AG04449 (cell line): Measurements from ENCODE around the gene EIF4B.
A peak's percentile ranks its signal among the peaks of the same experiment; 100 is the strongest.

Experiments
- CTCF ChIA-PET: fragments of 350-600 bp; formaldehyde crosslinking; extraction: SDS; loops from one replicate; lab custom pipeline; 2021; ENCODE audit warnings: antibody characterized with exemption; lab: Yijun Ruan, JAX
- POLR2A ChIA-PET: fragments of 400-600, 350-600 bp; formaldehyde crosslinking; extraction: SDS; loops from one replicate; lab custom pipeline; 2020; ENCODE audit warnings: antibody characterized with exemption, inconsistent platforms; lab: Yijun Ruan, JAX
- DNase-seq: peaks from one replicate; pipeline ENCODE4 v3.0.0-alpha.2; 2010; ENCODE audit warnings: low read depth, low spot score
- H3K4me3 ChIP-seq: 2 replicates; pipeline ENCODE4 v1.5.1; 2011; ENCODE audit warnings: low read depth, mild to moderate bottlenecking, control low read depth, low read length
- CTCF ChIP-seq: IDR thresholded peaks from one replicate; pipeline ENCODE4 v1.5.1; 2011; ENCODE audit warnings: mild to moderate bottlenecking, moderate library complexity, low read length, control low read depth, inconsistent platforms; ENCODE audit not compliant: insufficient read depth; ENCODE audit errors: missing control alignments

Gene EIF4B

GRCh38 chr12:52969828-52970569, 36.3 kb upstream of the EIF4B start:
- TF ChIP-seq CTCF = no peak
- POLR2A ChIA-PET = no interaction called here
- no peak for DNase-seq
- no peak overlapping the region for H3K4me3 ChIP-seq
- CTCF ChIA-PET = interaction anchor here (0.6 to 17.2 kb wide), 5 partner anchors 10 to 691 kb away, joined by 3 to 268 read pairs (median 3); no protein-coding TSS in a partner anchor

GRCh38 chr12:52971679-52972329, 34.5 kb upstream of the EIF4B start:
- ChIA-PET CTCF (interaction anchor here (0.9 to 17.2 kb wide), 5 partner anchors 9 to 101 kb away, joined by 3 to 268 read pairs (median 3); no protein-coding TSS in a partner anchor), POLR2A (interaction anchor here (0.6 kb wide), 1 partner anchor 46 kb away, joined by 5 read pairs; no protein-coding TSS in a partner anchor)
- no peak overlapping the region for H3K4me3 ChIP-seq
- DNase-seq = no peak
- TF ChIP-seq CTCF = no peak

- no peak overlapping the region for H3K4me3 ChIP-seq
- no peak for TF ChIP-seq CTCF
- CTCF ChIA-PET = interaction anchor here (1.2 to 17.2 kb wide), 2 partner anchors 77 to 93 kb away, joined by 4 to 268 read pairs; no protein-coding TSS in a partner anchor
- DNase-seq = no peak
- POLR2A ChIA-PET = no interaction called here
Observed at GRCh38 chr12:52975204-52975603, 31.1 kb upstream of the EIF4B start.

- CTCF ChIA-PET = interaction anchor here (1.2 to 17.2 kb wide), 2 partner anchors 78 to 94 kb away, joined by 4 to 268 read pairs; no protein-coding TSS in a partner anchor
- POLR2A ChIA-PET = no interaction called here
- no peak for DNase-seq
- H3K4me3 ChIP-seq = no peak overlapping the region
- TF ChIP-seq CTCF = peak; percentile 38
Observed at GRCh38 chr12:52975820-52976573, 30.3 kb upstream of the EIF4B start.

- H3K4me3 ChIP-seq = no peak overlapping the region
- DNase-seq = peak; percentile 69
- peak; percentile 20 for TF ChIP-seq CTCF
- ChIA-PET POLR2A (no interaction called here), CTCF (interaction anchor here (1.3 to 21.5 kb wide), 5 partner anchors 12 to 820 kb away, joined by 3 to 1953 read pairs (median 28); no protein-coding TSS in a partner anchor)
Observed at GRCh38 chr12:52976574-52977071, 29.6 kb upstream of the EIF4B start.
